ENCODE measurements around the gene ATAD1. TPM values are rescaled to one million over a fixed set of nuclear protein-coding genes. Genes with fewer than 3 reads are reported as not detected.

The ATAD1 gene
- total RNA-seq, 1 donor from 2014 or later, result 71.0 TPM

DNA sequence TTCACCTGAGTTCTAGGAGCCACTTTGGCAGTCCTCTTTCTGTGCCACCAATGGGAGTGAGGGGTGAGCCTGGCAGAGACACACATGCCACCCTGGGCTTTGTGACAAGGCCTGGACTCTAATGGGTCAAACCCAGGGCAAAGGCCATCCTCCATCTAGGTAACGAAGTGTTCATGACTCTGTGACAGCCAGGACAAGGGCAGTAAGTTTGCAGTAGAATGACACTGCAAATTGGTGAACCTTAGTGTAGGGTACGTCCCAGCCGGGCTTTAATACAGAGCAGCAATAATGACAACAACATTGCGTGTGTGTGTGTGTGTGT lies 115.1 kb downstream of the ATAD1 start:
- Mint-ChIP-seq H3K4me1 (ENCODE audit: low read depth, unreplicated experiment) (peaks cover 5% of the 10 kb centered on the region), H3K36me3 (ENCODE audit: low read depth, unreplicated experiment) (peaks cover 2% of the 10 kb centered on the region), H3K27ac (ENCODE audit: unreplicated experiment) (no peak overlapping the region), H3K9me3 (ENCODE audit: unreplicated experiment) (no peaks in the 10 kb centered on the region), H3K4me3 (ENCODE audit: unreplicated experiment) (no peak overlapping the region), H3K27me3 (ENCODE audit: low read depth, unreplicated experiment) (no peaks in the 10 kb centered on the region)
- Histone ChIP-seq H3K4me2 (ENCODE audit: low read length) (no peak overlapping the region), H3K36me3 (ENCODE audit: insufficient read depth, low read length) (peaks cover 6% of the 10 kb centered on the region), H3K79me2 (ENCODE audit: insufficient read depth, low read length) (peaks cover 10% of the 10 kb centered on the region), H4K20me1 (ENCODE audit: insufficient read depth, low read length) (peaks cover 20% of the 10 kb centered on the region), H2AFZ (ENCODE audit: low read depth, low read length) (no peak overlapping the region), H3K4me3 (ENCODE audit: insufficient read depth, low read depth, low read length) (no peak overlapping the region), H3K9me3 (ENCODE audit: insufficient read depth, low read depth, low read length) (no peaks in the 10 kb centered on the region), H3K27me3 (ENCODE audit: insufficient read depth, low read length) (no peaks in the 10 kb centered on the region), H3K27ac (ENCODE audit: low read depth, low read length) (no peak overlapping the region), H3K9ac (ENCODE audit: low read length) (no peak overlapping the region), H3K4me1 (ENCODE audit: insufficient read depth, low read length) (peaks cover 7% of the 10 kb centered on the region)
- DNase-seq (ENCODE audit: low read depth) (no peak), FAIRE-seq (no peak)
- TF ChIP-seq, protein P1, sequence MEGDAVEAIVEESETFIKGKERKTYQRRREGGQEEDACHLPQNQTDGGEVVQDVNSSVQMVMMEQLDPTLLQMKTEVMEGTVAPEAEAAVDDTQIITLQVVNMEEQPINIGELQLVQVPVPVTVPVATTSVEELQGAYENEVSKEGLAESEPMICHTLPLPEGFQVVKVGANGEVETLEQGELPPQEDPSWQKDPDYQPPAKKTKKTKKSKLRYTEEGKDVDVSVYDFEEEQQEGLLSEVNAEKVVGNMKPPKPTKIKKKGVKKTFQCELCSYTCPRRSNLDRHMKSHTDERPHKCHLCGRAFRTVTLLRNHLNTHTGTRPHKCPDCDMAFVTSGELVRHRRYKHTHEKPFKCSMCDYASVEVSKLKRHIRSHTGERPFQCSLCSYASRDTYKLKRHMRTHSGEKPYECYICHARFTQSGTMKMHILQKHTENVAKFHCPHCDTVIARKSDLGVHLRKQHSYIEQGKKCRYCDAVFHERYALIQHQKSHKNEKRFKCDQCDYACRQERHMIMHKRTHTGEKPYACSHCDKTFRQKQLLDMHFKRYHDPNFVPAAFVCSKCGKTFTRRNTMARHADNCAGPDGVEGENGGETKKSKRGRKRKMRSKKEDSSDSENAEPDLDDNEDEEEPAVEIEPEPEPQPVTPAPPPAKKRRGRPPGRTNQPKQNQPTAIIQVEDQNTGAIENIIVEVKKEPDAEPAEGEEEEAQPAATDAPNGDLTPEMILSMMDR (IDR thresholded peaks at IDR 0.05; ENCODE audit: insufficient read depth, low read depth, low read length), result no peak
- no peak for TF ChIP-seq EZH2 (IDR thresholded peaks at IDR 0.05; ENCODE audit: insufficient read depth, low read length)

DNA sequence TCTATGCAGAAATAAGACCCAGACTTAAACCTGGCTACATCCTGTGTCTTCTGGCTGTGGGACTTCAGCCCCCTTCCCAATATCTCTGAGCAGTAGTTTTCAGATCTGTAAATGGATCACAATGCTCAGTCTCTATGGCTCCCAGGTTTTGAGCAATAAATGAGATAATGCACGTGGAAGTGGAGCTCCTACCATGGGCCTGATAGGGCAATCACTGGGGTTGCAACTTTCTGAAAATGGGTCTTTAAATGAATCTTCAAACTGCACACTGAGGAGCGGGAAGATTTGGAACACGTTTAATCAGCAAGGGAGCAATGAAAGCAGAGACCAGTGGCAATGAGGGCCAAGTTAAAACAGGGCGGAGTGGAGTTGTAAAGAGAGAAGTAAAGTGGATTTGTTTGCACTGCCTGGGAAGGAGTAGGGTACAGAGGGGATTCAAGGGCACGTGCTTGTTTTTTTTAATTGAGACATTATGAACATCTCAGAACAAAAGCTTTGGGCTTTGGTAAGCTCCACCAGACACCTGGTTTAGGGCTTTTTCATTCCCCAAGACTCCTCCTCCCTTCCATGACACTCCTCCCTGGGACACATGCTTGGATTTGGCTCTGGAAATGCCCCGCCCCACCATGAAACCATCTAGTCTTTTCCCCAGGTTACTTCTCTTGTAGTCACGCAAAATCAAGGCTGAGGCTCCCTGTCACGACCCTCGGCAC lies 115.6 kb downstream of the ATAD1 start:
- H2AFZ ChIP-seq (ENCODE audit: low read depth, low read length), result no peak overlapping the region
- Mint-ChIP-seq H3K4me3 (ENCODE audit: unreplicated experiment) (no peak overlapping the region), H3K9me3 (ENCODE audit: unreplicated experiment) (no peaks in the 10 kb centered on the region), H3K4me1 (ENCODE audit: low read depth, unreplicated experiment) (peaks cover 5% of the 10 kb centered on the region), H3K27ac (ENCODE audit: unreplicated experiment) (no peak overlapping the region), H3K36me3 (ENCODE audit: low read depth, unreplicated experiment) (peaks cover 2% of the 10 kb centered on the region), H3K27me3 (ENCODE audit: low read depth, unreplicated experiment) (no peaks in the 10 kb centered on the region)
- TF ChIP-seq EZH2 (IDR thresholded peaks at IDR 0.05; ENCODE audit: insufficient read depth, low read length), result no peak
- TF ChIP-seq, protein P1 (IDR thresholded peaks at IDR 0.05; ENCODE audit: insufficient read depth, low read depth, low read length), result no peak
- DNase-seq (ENCODE audit: low read depth) (no peak), FAIRE-seq (no peak)
- no peak overlapping the region for H3K27ac ChIP-seq (ENCODE audit: low read depth, low read length)
- H3K79me2 ChIP-seq (ENCODE audit: insufficient read depth, low read length), result peaks cover 10% of the 10 kb centered on the region
- no peaks in the 10 kb centered on the region for H3K9me3 ChIP-seq (ENCODE audit: insufficient read depth, low read depth, low read length)
- H3K9ac ChIP-seq (ENCODE audit: low read length), result no peak overlapping the region
- peaks cover 6% of the 10 kb centered on the region for H3K36me3 ChIP-seq (ENCODE audit: insufficient read depth, low read length)
- no peaks in the 10 kb centered on the region for H3K27me3 ChIP-seq (ENCODE audit: insufficient read depth, low read length)
- H3K4me1 ChIP-seq (ENCODE audit: insufficient read depth, low read length), result peaks cover 7% of the 10 kb centered on the region
- H4K20me1 ChIP-seq (ENCODE audit: insufficient read depth, low read length), result peaks cover 25% of the 10 kb centered on the region
- H3K4me3 ChIP-seq (ENCODE audit: insufficient read depth, low read depth, low read length), result no peak overlapping the region
- no peak overlapping the region for H3K4me2 ChIP-seq (ENCODE audit: low read length)

Other genes with a start within 250 kb of the ATAD1 start
- gene PAPSS2, start 158.3 kb downstream of the ATAD1 start, total RNA-seq, result 48.6 and 58.5 TPM in 2 replicates
- 1.4 and 1.5 TPM in 2 replicates for gene KLLN, start 45.3 kb upstream of the ATAD1 start, total RNA-seq
- 90.3 and 99.2 TPM in 2 replicates for gene PTEN, start 45.4 kb upstream of the ATAD1 start, total RNA-seq

All from astrocyte (in vitro differentiated cells and primary cell).